GM13976 (cell line): Measurements from ENCODE around the gene SH3D19.

Source experiments
- DNase-seq: peaks from one replicate; pipeline ENCODE4 v3.0.0; 2012; ENCODE audit warnings: low spot score
- CTCF ChIP-seq: IDR thresholded peaks from 2 replicates; pipeline ENCODE4 v1.5.1; 2012; ENCODE audit warnings: borderline replicate concordance, mild to moderate bottlenecking; ENCODE audit not compliant: insufficient read depth; ENCODE audit errors: extremely low read depth, missing control alignments, control extremely low read depth
- in situ Hi-C: fragments of 300-500 bp; cut with MboI; formaldehyde crosslinking; loops from one replicate; pipeline ENCODE4 v1.12.0; 2022; ENCODE audit warnings: low sequenced_read_pairs, mixed read lengths, inconsistent platforms; ENCODE audit not compliant: unreplicated experiment

The SH3D19 gene

GRCh38 chr4:151184523-151185458, 140.6 kb downstream of the SH3D19 start:
- DNase-seq, result no peak
- no peak for TF ChIP-seq CTCF
- in situ Hi-C loops, result no loop called here

- TF ChIP-seq CTCF, result no peak
- DNase-seq, result no peak
- in situ Hi-C loops, result no loop called here
These were observed 142.9 kb downstream of the SH3D19 start for GRCh38 chr4:151182455-151182996.

- in situ Hi-C loops, result no loop called here
- DNase-seq, result no peak
- no peak for TF ChIP-seq CTCF
These were observed 148.7 kb downstream of the SH3D19 start for GRCh38 chr4:151176685-151177084.

GRCh38 chr4:151175754-151176631, 149.4 kb downstream of the SH3D19 start:
- in situ Hi-C loops, result no loop called here
- TF ChIP-seq CTCF, result no peak
- no peak for DNase-seq

- no peak for TF ChIP-seq CTCF
- no peak for DNase-seq
- in situ Hi-C loops, result no loop called here
These were observed 150.2 kb downstream of the SH3D19 start for GRCh38 chr4:151175233-151175632.

GRCh38 chr4:151174784-151175183, 150.6 kb downstream of the SH3D19 start:
- TF ChIP-seq CTCF, result no peak
- no peak for DNase-seq
- in situ Hi-C loops, result no loop called here
